Keratinocyte (primary cell): ENCODE measurements around the gene FGFR3. TPM values are rescaled to one million over a fixed set of nuclear protein-coding genes. Genes with fewer than 3 reads are reported as not detected.

Experiments used
- DNase-seq: peaks from one replicate; pipeline ENCODE4 v3.0.0-alpha.2; 2011; ENCODE audit warnings: low read depth, missing footprints, low spot score
- FAIRE-seq: peaks from 2 replicates; lab custom pipeline; 2011; peaks lifted over from hg19 to GRCh38; lab: Jason Lieb, UNC
- H2AFZ ChIP-seq: 2 replicates; pipeline ENCODE4 v1.6.0; 2012; ENCODE audit warnings: low read length, control low read depth, inconsistent platforms; ENCODE audit not compliant: control insufficient read depth
- H3K27ac ChIP-seq: 2 replicates; pipeline ENCODE4 v1.5.1; 2011; ENCODE audit warnings: low read length; ENCODE audit not compliant: control insufficient read depth, insufficient read depth
- H3K27me3 ChIP-seq: 3 replicates; pipeline ENCODE4 v1.6.0; 2011; ENCODE audit warnings: low read length; ENCODE audit not compliant: control insufficient read depth, insufficient read depth; ENCODE audit errors: extremely low read depth
- H3K36me3 ChIP-seq, 2 experiments: 2 replicates in 1 of 2; 3 replicates in 1 of 2; pipeline ENCODE4 v1.5.1; 2011; ENCODE audit warnings: low read length in 2 of 2, mild to moderate bottlenecking in 1 of 2; ENCODE audit not compliant: control insufficient read depth in 2 of 2, insufficient read depth in 2 of 2; ENCODE audit errors: extremely low read depth in 1 of 2
- H3K4me1 ChIP-seq: 3 replicates; pipeline ENCODE4 v1.5.1; 2011; ENCODE audit warnings: low read length; ENCODE audit not compliant: control insufficient read depth, insufficient read depth; ENCODE audit errors: extremely low read depth
- H3K4me2 ChIP-seq: 3 replicates; pipeline ENCODE4 v1.6.0; 2011; ENCODE audit warnings: low read depth, low read length; ENCODE audit not compliant: control insufficient read depth, insufficient read depth; ENCODE audit errors: extremely low read depth
- H3K4me3 ChIP-seq, 3 experiments: fragments of 200-600 bp in 1 of 3; sonication (generic) in 1 of 3; 2 replicates in 2 of 3; 3 replicates in 1 of 3; pipeline ENCODE4 v1.5.1; 2011 to 2016; ENCODE audit warnings: low read length in 3 of 3, mild to moderate bottlenecking in 3 of 3, control low read depth in 2 of 3, inconsistent platforms in 1 of 3, low read depth in 1 of 3, mixed read lengths in 1 of 3, mixed run types in 1 of 3, moderate library complexity in 1 of 3; ENCODE audit not compliant: control insufficient read depth in 2 of 3, insufficient read depth in 2 of 3; ENCODE audit errors: extremely low read depth in 1 of 3
- H3K79me2 ChIP-seq: 2 replicates; pipeline ENCODE4 v1.6.0; 2012; ENCODE audit warnings: low read length; ENCODE audit not compliant: control insufficient read depth, insufficient read depth
- H3K9ac ChIP-seq: 3 replicates; pipeline ENCODE4 v1.6.0; 2011; ENCODE audit warnings: low read length; ENCODE audit not compliant: control insufficient read depth, insufficient read depth; ENCODE audit errors: extremely low read depth
- H3K9me1 ChIP-seq: 3 replicates; pipeline ENCODE4 v1.6.0; 2011; ENCODE audit warnings: low read length; ENCODE audit not compliant: control insufficient read depth, insufficient read depth; ENCODE audit errors: extremely low read depth
- H3K9me3 ChIP-seq: 2 replicates; pipeline ENCODE4 v1.5.1; 2012; ENCODE audit warnings: low read depth, low read length; ENCODE audit not compliant: control insufficient read depth
- H4K20me1 ChIP-seq: 3 replicates; pipeline ENCODE4 v1.6.0; 2011; ENCODE audit warnings: low read length; ENCODE audit not compliant: control insufficient read depth, insufficient read depth; ENCODE audit errors: extremely low read depth
- CTCF ChIP-seq, 3 experiments: IDR thresholded peaks in 1 of 3; conservative IDR thresholded peaks in 1 of 3; optimal IDR thresholded peaks in 1 of 3; 2 replicates in 2 of 3; 3 replicates in 1 of 3; pipeline versions ENCODE3 to v1.5.1; 2011; ENCODE audit warnings: low read length in 3 of 3, mild to moderate bottlenecking in 3 of 3, moderate library complexity in 2 of 3, control low read depth in 1 of 3, inconsistent platforms in 1 of 3; ENCODE audit not compliant: insufficient read depth in 2 of 3; ENCODE audit errors: extremely low read depth in 1 of 3
- EZH2 ChIP-seq: IDR thresholded peaks from one replicate; pipeline ENCODE4 v1.6.1; 2012; ENCODE audit warnings: inconsistent platforms, mild to moderate bottlenecking, low read length, moderate library complexity
- dilution Hi-C: fragments of 300-500 bp; cut with MboI; formaldehyde crosslinking; loops from one replicate; pipeline ENCODE4 v1.7.0; 2020; ENCODE audit warnings: low sequenced_read_pairs; ENCODE audit not compliant: extremely low pct_ligation_motif_present
- polyA plus RNA-seq, 5 experiments: library from polyadenylated mRNA; depleted of rRNA in 3 of 5; stranded (reverse) in 3 of 5; stranded (forward) in 1 of 5; unstranded in 1 of 5; fragments of >200 nt; gene quantifications; 1 replicate in 1 of 5; 2 replicates in 3 of 5; 3 replicates in 1 of 5; pipeline versions ENCODE4 v1.2.1 to v1.2.3, GENCODE V29; 2011 to 2012; ENCODE audit warnings: missing spikeins in 2 of 5, low read depth in 1 of 5, low replicate concordance in 1 of 5

Gene FGFR3
- polyA plus RNA-seq, 1 donor (not counting 4 experiments of a cell fraction or from before 2014, with no cell fraction given), result 45.2 TPM

GRCh38 chr4:1852904-1853623 lies 60.0 kb downstream of the FGFR3 start:
- no peak for FAIRE-seq

GRCh38 chr4:1854752-1855151 lies 61.7 kb downstream of the FGFR3 start:
- H3K4me2 ChIP-seq, result peak overlapping the region; percentile 96
- dilution Hi-C loops, result no loop called here
- peaks cover 30% of the 10 kb centered on the region for H3K4me1 ChIP-seq
- H4K20me1 ChIP-seq, result peaks cover 6% of the 10 kb centered on the region
- H3K9me3 ChIP-seq, result no peaks in the 10 kb centered on the region
- DNase-seq (no peak), FAIRE-seq (no peak)
- H3K9me1 ChIP-seq, result peaks cover 11% of the 10 kb centered on the region
- peaks cover 0 to 7% of the 10 kb centered on the region in 2 experiments for H3K36me3 ChIP-seq
- H3K79me2 ChIP-seq, result peaks cover 77% of the 10 kb centered on the region
- peak overlapping the region; percentile 94 for H3K9ac ChIP-seq
- no peak overlapping the region for H2AFZ ChIP-seq
- H3K27ac ChIP-seq, result peak overlapping the region; percentile 76
- no peak for TF ChIP-seq CTCF (optimal IDR thresholded peaks at IDR 0.05 in 1 of 3, IDR thresholded peaks at IDR 0.05 in 1 of 3, conservative IDR thresholded peaks at IDR 0.05 in 1 of 3; ENCODE audit: extremely low read depth in 1 of 3, insufficient read depth in 2 of 3, low read length in 3 of 3)
- TF ChIP-seq EZH2, result no peak
- H3K4me3 ChIP-seq, result peak overlapping the region; percentile 82 to 98 (median 91)
- no peaks in the 10 kb centered on the region for H3K27me3 ChIP-seq

More at GRCh38 chr4:1852904-1853623, 60.0 kb downstream of the FGFR3 start:
- TF ChIP-seq EZH2 (no peak), CTCF (optimal IDR thresholded peaks at IDR 0.05 in 1 of 3, IDR thresholded peaks at IDR 0.05 in 1 of 3, conservative IDR thresholded peaks at IDR 0.05 in 1 of 3; ENCODE audit: extremely low read depth in 1 of 3, insufficient read depth in 2 of 3, low read length in 3 of 3) (no peak)
- H3K79me2 ChIP-seq, result peaks cover 88% of the 10 kb centered on the region
- no peak overlapping the region for H3K4me2 ChIP-seq
- peaks cover 6% of the 10 kb centered on the region for H4K20me1 ChIP-seq
- H3K9me3 ChIP-seq, result no peaks in the 10 kb centered on the region
- peaks cover 11% of the 10 kb centered on the region for H3K9me1 ChIP-seq
- DNase-seq, result no peak
- peaks cover 30% of the 10 kb centered on the region for H3K4me1 ChIP-seq
- H3K27me3 ChIP-seq, result no peaks in the 10 kb centered on the region
- dilution Hi-C loops, result no loop called here
- H3K4me3 ChIP-seq, result no peak overlapping the region
- no peak overlapping the region for H3K27ac ChIP-seq
- H2AFZ ChIP-seq, result no peak overlapping the region
- H3K36me3 ChIP-seq, result peaks cover 0 to 13% of the 10 kb centered on the region in 2 experiments
- no peak overlapping the region for H3K9ac ChIP-seq
